ENCODE measurements around the gene OCA2. TPM values are rescaled to one million over a fixed set of nuclear protein-coding genes. Genes with fewer than 3 reads are reported as not detected.
"Not testable (repeated sequence)": the region's sequence is repeated elsewhere in the genome, so short reads cannot be mapped to it uniquely, and the experiment has no call there.

The OCA2 gene
- total RNA-seq, 2 donors from 2014 or later, result not detected

DNA sequence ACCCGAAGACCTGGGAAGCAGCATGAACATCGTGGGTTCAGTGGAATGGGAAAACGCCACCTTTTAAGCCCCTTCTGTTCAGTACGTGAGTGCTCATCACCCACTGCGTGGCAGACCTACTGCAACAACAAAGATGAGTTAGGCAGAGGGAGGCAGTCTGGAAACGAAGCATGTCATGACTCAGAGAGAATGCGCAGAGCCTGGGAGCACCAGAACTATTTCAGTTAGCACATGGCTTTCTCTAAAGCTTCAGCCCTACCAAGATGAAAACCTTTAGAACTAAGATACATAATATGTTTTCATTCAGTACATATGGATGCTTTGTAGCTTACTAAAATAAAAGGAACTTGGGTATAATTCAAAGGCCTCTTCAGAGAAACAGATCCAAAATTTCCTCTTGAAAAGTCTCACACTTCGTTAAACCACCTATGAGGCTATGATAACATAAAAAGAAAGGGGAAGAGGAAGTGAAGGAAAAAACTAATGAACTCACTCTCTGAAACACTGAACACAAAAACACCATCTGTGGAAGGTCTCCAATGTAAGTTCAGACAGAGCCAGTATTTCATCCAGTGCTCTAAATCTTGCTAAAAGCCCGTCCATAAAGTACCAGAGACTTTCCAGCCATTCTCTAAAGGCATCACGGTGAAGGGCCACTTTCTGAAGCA, 140.1 kb downstream of the OCA2 start:
- Histone ChIP-seq H3K4me1 (no peaks in the 10 kb centered on the region), H3K27me3 (no peaks in the 10 kb centered on the region), H3K9me3 (no peaks in the 10 kb centered on the region), H3K36me3 (replicated peaks in 1 of 2; ENCODE audit: insufficient read depth in 1 of 2, low read depth in 2 of 2) (no peaks in the 10 kb centered on the region), H3K4me3 (no peak overlapping the region), H3K27ac (no peak overlapping the region)
- no peak for DNase-seq
- ATAC-seq, result no peak
- TF ChIP-seq, protein P1, sequence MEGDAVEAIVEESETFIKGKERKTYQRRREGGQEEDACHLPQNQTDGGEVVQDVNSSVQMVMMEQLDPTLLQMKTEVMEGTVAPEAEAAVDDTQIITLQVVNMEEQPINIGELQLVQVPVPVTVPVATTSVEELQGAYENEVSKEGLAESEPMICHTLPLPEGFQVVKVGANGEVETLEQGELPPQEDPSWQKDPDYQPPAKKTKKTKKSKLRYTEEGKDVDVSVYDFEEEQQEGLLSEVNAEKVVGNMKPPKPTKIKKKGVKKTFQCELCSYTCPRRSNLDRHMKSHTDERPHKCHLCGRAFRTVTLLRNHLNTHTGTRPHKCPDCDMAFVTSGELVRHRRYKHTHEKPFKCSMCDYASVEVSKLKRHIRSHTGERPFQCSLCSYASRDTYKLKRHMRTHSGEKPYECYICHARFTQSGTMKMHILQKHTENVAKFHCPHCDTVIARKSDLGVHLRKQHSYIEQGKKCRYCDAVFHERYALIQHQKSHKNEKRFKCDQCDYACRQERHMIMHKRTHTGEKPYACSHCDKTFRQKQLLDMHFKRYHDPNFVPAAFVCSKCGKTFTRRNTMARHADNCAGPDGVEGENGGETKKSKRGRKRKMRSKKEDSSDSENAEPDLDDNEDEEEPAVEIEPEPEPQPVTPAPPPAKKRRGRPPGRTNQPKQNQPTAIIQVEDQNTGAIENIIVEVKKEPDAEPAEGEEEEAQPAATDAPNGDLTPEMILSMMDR (IDR thresholded peaks at IDR 0.05), result no peak
- TF ChIP-seq POLR2A (IDR thresholded peaks at IDR 0.05), result no peak
- intact Hi-C loops (cut with DNase I), result no loop called here
- 55 to 61% methylated on average over 10 of the region's 10 CpGs for WGBS, 2 donors

DNA sequence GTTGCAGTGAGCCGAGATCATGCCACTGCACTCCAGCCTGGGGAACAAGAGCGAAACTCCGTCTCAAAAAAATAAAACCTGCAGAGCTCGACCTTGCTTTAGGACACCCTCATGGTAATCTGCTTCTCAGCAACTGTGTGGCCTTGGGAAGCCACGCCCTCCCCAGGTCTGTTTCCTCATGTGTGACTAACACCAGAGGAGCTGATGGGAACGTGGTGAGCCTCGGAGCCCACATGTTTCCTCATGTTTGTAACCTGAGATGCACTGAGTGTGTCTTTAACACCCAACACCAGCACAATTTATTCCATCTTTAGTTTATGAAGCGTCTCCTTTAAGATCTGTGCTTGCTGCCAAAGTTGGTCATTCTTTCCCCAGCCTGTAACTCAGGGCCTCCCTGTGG, 142.8 kb downstream of the OCA2 start:
- intact Hi-C loops (cut with DNase I), result no loop called here
- TF ChIP-seq POLR2A (IDR thresholded peaks at IDR 0.05), result no peak
- TF ChIP-seq, protein P1 (IDR thresholded peaks at IDR 0.05), result no peak
- no peak for ATAC-seq

DNA sequence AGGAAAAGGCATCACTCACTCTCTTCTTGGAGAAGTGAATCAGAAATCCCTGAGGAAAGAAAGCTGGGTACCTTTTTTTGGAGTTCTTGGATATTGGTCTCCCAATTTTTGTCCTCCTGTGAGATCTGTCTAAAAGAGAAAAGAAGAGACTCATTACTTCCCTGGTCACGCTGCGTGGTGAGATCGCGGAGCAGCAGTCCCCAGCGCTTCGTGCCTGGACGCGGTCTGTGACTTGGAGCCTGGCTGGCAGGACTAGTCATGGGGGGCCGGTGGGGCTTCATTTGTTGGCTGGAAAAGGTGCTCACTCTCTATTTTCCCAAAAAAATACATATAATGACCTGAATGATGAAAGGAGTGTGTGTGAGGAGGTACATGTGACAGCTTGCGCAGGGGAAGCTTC, 144.0 kb downstream of the OCA2 start:
- Histone ChIP-seq H3K36me3 (replicated peaks in 1 of 2; ENCODE audit: insufficient read depth in 1 of 2, low read depth in 2 of 2) (no peaks in the 10 kb centered on the region), H3K27ac (no peak overlapping the region), H3K9me3 (no peaks in the 10 kb centered on the region), H3K27me3 (no peaks in the 10 kb centered on the region), H3K4me3 (no peak overlapping the region), H3K4me1 (no peaks in the 10 kb centered on the region)
- no peak for ATAC-seq
- no peak for TF ChIP-seq POLR2A (IDR thresholded peaks at IDR 0.05)
- TF ChIP-seq, protein P1 (IDR thresholded peaks at IDR 0.05), result no peak
- no peak for DNase-seq
- WGBS, 2 donors, result 88 to 91% methylated on average over 10 of the region's 10 CpGs
- intact Hi-C loops (cut with DNase I), result no loop called here

More for the DNA sequence above, 142.8 kb downstream of the OCA2 start:
- Histone ChIP-seq H3K4me3 (no peak overlapping the region), H3K27ac (no peak overlapping the region), H3K9me3 (no peaks in the 10 kb centered on the region), H3K36me3 (replicated peaks in 1 of 2; ENCODE audit: insufficient read depth in 1 of 2, low read depth in 2 of 2) (no peaks in the 10 kb centered on the region), H3K27me3 (no peaks in the 10 kb centered on the region), H3K4me1 (no peaks in the 10 kb centered on the region)
- 42 to 58% methylated on average over 5 to 8 of the region's 8 CpGs for WGBS, 2 donors
- DNase-seq, result peak in 2 of 4 donors; percentile 7 to 24

DNA sequence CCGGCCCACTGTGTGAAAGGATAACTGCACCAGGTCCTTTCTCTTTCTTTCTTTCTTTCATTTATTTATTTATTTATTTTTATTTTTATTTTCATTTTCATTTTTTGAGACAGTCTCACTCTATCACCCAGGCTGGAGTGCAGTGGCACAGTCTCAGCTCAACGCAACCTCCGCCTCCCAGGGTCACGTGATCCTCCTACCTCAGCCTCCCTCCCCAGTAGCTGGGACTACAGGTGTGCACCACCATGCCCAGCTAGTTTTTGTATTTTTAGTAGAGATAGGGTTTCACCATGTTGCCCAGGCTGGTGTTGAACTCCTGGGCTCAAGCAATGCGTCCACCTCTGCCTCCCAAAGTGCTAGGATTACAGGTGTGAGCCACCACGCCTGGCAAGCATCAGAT, 146.5 kb downstream of the OCA2 start:
- DNase-seq; intact Hi-C loops (cut with DNase I): not testable (repeated sequence)

DNA sequence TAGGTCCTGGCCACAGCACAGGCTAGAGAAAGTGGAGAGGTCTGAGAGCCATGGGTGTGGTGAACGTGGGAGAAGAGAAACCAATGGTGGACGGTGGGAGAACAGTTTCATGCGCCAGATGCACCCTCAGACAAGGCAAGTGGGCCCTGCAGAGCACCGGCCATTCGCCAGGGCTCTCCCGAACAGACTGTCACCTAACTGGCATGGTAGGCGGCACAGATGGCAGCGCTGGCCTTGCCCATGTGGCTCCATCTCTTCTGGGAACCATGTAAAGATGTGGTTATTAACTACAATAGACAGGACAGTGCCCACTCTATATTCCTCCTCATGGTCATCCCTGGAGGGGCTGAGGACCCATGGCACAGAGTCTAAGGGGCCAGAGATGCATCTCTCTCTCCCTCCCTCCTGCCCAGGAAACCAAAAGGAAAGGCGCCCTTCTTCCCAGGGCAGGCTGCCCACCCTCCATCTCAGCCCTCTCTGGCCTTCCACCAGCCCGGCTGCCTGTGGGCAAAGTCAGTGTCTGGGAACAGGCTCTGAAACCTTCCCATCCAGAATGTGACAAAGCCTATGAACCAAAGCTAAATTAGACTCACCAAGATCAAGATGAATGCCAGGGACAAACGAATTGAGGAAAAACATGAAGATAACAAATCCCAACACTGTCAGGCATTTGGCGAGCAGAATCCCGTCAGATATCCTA, 147.8 kb downstream of the OCA2 start:
- no peak for ATAC-seq
- no peak overlapping the region for H3K27ac ChIP-seq
- TF ChIP-seq, protein P1 (IDR thresholded peaks at IDR 0.05), result no peak
- no peak for TF ChIP-seq POLR2A (IDR thresholded peaks at IDR 0.05)
- intact Hi-C loops (cut with DNase I), result no loop called here
- 70 to 71% methylated on average over 13 of the region's 13 CpGs for WGBS, 2 donors
- H3K4me1 ChIP-seq, result no peaks in the 10 kb centered on the region
- no peak for DNase-seq
- H3K4me3 ChIP-seq, result no peak overlapping the region
- H3K27me3 ChIP-seq, result no peaks in the 10 kb centered on the region
- H3K9me3 ChIP-seq, result no peaks in the 10 kb centered on the region
- no peaks in the 10 kb centered on the region for H3K36me3 ChIP-seq (replicated peaks in 1 of 2; ENCODE audit: insufficient read depth in 1 of 2, low read depth in 2 of 2)

More for the DNA sequence above, 146.5 kb downstream of the OCA2 start:
- H3K27me3 ChIP-seq; H3K4me1 ChIP-seq; ATAC-seq; H3K27ac ChIP-seq; H3K36me3 ChIP-seq (replicated peaks in 1 of 2; ENCODE audit: insufficient read depth in 1 of 2, low read depth in 2 of 2); H3K4me3 ChIP-seq; H3K9me3 ChIP-seq: not testable (repeated sequence)
- WGBS, 2 donors, result 76 to 86% methylated on average over 6 of the region's 6 CpGs
